Tibial artery (tissue), 4 donors: ENCODE measurements around the gene NRCAM.

Experiments
- DNase-seq, 2 donors: peaks; one replicate each; pipeline ENCODE4 v3.0.0-alpha.2; 2019
- H3K27ac ChIP-seq, 2 donors: fragments of 200-600 bp; sonication (generic) in 1 of 2; 1 replicate in 1 of 2; 2 replicates in 1 of 2; pipeline ENCODE4 v1.5.1; 2018 to 2019; ENCODE audit warnings: mild to moderate bottlenecking in 1 of 2
- H3K27me3 ChIP-seq, 2 donors: fragments of 200-600 bp; sonication (generic) in 1 of 2; one replicate each; pipeline versions ENCODE4 v1.5.1 to v1.6.0; 2016 to 2019
- H3K36me3 ChIP-seq, 3 donors: fragments of 200-600 bp; sonication (generic) in 2 of 3; one replicate each; pipeline ENCODE4 v1.5.1; 2016 to 2019; ENCODE audit warnings: mild to moderate bottlenecking in 2 of 3
- H3K4me1 ChIP-seq, 4 donors: fragments of 200-600 bp; sonication (generic) in 2 of 4; 1 replicate in 3 of 4; 2 replicates in 1 of 4; pipeline ENCODE4 v1.5.1; 2016 to 2019
- H3K4me3 ChIP-seq, 2 donors: fragments of 200-600 bp; sonication (generic) in 1 of 2; 1 replicate in 1 of 2; 2 replicates in 1 of 2; pipeline ENCODE4 v1.5.1; 2018 to 2019; ENCODE audit warnings: mild to moderate bottlenecking in 2 of 2
- H3K9me3 ChIP-seq, 3 donors: fragments of 200-600 bp; sonication (generic) in 1 of 3; one replicate each; pipeline ENCODE4 v1.5.1; 2016 to 2019
- CTCF ChIP-seq, 2 experiments: fragments of 200-600 bp in 1 of 2; fragments of 450-650 bp in 1 of 2; IDR thresholded peaks; one replicate each; pipeline ENCODE4 v1.5.1; 2017 to 2019; ENCODE audit warnings: antibody characterized with exemption in 2 of 2, mild to moderate bottlenecking in 1 of 2, moderate library complexity in 1 of 2
- intact Hi-C: fragments of 100-400 bp; cut with DNase I; formaldehyde crosslinking; loops from one replicate; pipeline ENCODE4 v1.15.0; 2023; ENCODE audit warnings: low total_unique reads

The NRCAM gene

GRCh38 chr7:108101759-108102158 is 354.5 kb downstream of the NRCAM start:
- no peaks in the 10 kb centered on the region for H3K4me1 ChIP-seq
- no peak for DNase-seq
- no peak for TF ChIP-seq CTCF (IDR thresholded peaks at IDR 0.05)
- H3K27ac ChIP-seq = no peak overlapping the region
- no peaks in the 10 kb centered on the region for H3K9me3 ChIP-seq
- no peaks in the 10 kb centered on the region for H3K36me3 ChIP-seq
- H3K4me3 ChIP-seq = no peak overlapping the region
- no peaks in the 10 kb centered on the region for H3K27me3 ChIP-seq
- intact Hi-C loops = no loop called here

- no peaks in the 10 kb centered on the region for H3K36me3 ChIP-seq
- no peaks in the 10 kb centered on the region for H3K9me3 ChIP-seq
- H3K4me1 ChIP-seq = no peaks in the 10 kb centered on the region
- H3K27ac ChIP-seq = no peak overlapping the region
- no peaks in the 10 kb centered on the region for H3K27me3 ChIP-seq
- intact Hi-C loops = no loop called here
- H3K4me3 ChIP-seq = no peak overlapping the region
- DNase-seq = no peak
- no peak for TF ChIP-seq CTCF (IDR thresholded peaks at IDR 0.05)
These were observed 356.5 kb downstream of the NRCAM start for GRCh38 chr7:108099713-108100112.

- peak; percentile 13 to 18 for TF ChIP-seq CTCF (IDR thresholded peaks at IDR 0.05)
- intact Hi-C loops = no loop called here
- H3K4me1 ChIP-seq = no peaks in the 10 kb centered on the region
These were observed 358.5 kb downstream of the NRCAM start for GRCh38 chr7:108097703-108098102.

More at GRCh38 chr7:108097703-108098102, 358.5 kb downstream of the NRCAM start:
- Histone ChIP-seq H3K27ac (no peak overlapping the region), H3K9me3 (no peaks in the 10 kb centered on the region), H3K36me3 (no peaks in the 10 kb centered on the region), H3K4me3 (no peak overlapping the region), H3K27me3 (no peaks in the 10 kb centered on the region)
- DNase-seq = no peak
